Measurements from ENCODE around the gene PHACTR1. TPM values are rescaled to one million over a fixed set of nuclear protein-coding genes. Genes with fewer than 3 reads are reported as not detected.

PHACTR1 gene
- total and polyA plus RNA-seq, 9 of the 15 experiments (the other 6 are each of a cell fraction or from before 2014, with no cell fraction given) = 11.5 to 32.6 (median 22.0) TPM

DNA sequence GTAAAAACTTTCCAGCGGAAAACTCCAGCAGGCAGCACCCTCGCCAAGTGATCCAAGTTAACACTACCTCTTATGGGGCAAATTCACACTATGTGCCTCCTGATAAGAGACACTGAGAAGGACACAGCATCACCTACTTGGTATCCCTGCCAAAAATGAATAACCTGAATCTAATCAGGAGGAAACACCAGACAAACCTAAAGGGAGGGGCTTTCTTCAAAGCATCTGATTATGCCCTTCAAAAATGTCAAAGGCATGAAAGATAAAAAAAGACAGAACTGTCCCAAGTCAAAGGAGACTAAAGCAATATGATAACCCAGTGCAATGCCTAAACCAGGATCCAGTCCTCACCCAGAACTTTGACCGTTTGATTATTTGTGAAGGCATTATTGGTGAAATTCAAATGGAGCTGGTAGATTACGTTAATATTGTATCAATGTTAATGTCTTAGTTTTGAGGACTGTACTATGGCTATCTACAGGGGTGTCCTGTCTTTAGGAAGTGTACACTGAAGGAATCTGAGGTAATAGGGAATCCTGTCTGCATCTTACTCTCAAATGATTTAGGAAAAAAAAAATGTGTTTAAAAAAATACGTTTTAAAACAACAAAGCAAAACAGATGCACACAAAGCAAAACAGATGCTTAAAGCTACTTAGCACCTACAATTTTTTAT lies 603.5 kb downstream of the PHACTR1 start:
- peak; percentile 90 for FAIRE-seq
- no peak overlapping the region for H3K9ac ChIP-seq (ENCODE audit: insufficient read depth in 1 of 2, low read depth in 2 of 2, low read length in 2 of 2)
- DNase-seq (ENCODE audit: extremely low read depth in 1 of 4, low spot score in 3 of 4) = peak; percentile 80 to 90 (median 84)
- no peak overlapping the region for H3K4me3 ChIP-seq
- no peaks in the 10 kb centered on the region for H4K20me1 ChIP-seq (replicated peaks; ENCODE audit: control insufficient read depth, insufficient read depth, low read length)
- no peaks in the 10 kb centered on the region for H3K27me3 ChIP-seq (ENCODE audit: control insufficient read depth in 2 of 2, insufficient read depth in 2 of 2, low read length in 2 of 2)
- intact Hi-C loops (cut with micrococcal nuclease) = no loop called here
- ChIA-PET POLR2A (interaction anchor here (1.0 to 1.7 kb wide), 2 partner anchors 11 to 21 kb away, joined by 3 to 4 read pairs; no protein-coding TSS in a partner anchor), CTCF (ENCODE audit: low intra/inter-chr PET ratio) (no interaction called here)
- H3K9me3 ChIP-seq (replicated peaks; ENCODE audit: control insufficient read depth, insufficient read depth, low read depth, low read length) = no peaks in the 10 kb centered on the region
- no TSS peak for BruUV-seq (replicated peaks)
- no peaks in the 10 kb centered on the region for H3K9me1 ChIP-seq (ENCODE audit: control insufficient read depth, insufficient read depth, low read length)
- no peak overlapping the region for H2AFZ ChIP-seq (ENCODE audit: low read depth, low read length)
- H3K36me3 ChIP-seq (ENCODE audit: control insufficient read depth, insufficient read depth, low read length) = peaks cover 82% of the 10 kb centered on the region
- H3K79me2 ChIP-seq (ENCODE audit: control insufficient read depth, insufficient read depth, low read length) = no peaks in the 10 kb centered on the region
- H3K4me2 ChIP-seq (ENCODE audit: insufficient read depth, low read length) = peak overlapping the region; percentile 43; the same call in 1 of the 2 replicates
- peaks cover 6 to 11% of the 10 kb centered on the region in 2 experiments; a peak in 4 of 5 replicates for H3K4me1 ChIP-seq (replicated peaks in 1 of 2; ENCODE audit: control insufficient read depth in 2 of 2, insufficient read depth in 2 of 2, low read length in 2 of 2)
- 5% methylated on average over 5 of the region's 5 CpGs for WGBS (ENCODE audit: insufficient coverage, low coverage, missing lambda C conversion rate)
- in situ Hi-C loops (cut with MboI) = no loop called here
- peak overlapping the region; percentile 46; the same call in 1 of the 3 replicates for H3K27ac ChIP-seq (ENCODE audit: extremely low read depth, low read depth, low read length)
- ATAC-seq = peak; percentile 87
- no peak for TF ChIP-seq CHD2 (IDR thresholded peaks at IDR 0.05; ENCODE audit: low read depth, low read length)
- peak; percentile 63 for TF ChIP-seq CREM (IDR thresholded peaks at IDR 0.05; ENCODE audit: low read depth)
- no peak for TF ChIP-seq SNRNP70 (optimal IDR thresholded peaks at IDR 0.05; ENCODE audit: low read depth, low read length)
- no peak for TF ChIP-seq HNRNPUL1 (IDR thresholded peaks at IDR 0.05; ENCODE audit: low read length)
- TF ChIP-seq, protein P1, sequence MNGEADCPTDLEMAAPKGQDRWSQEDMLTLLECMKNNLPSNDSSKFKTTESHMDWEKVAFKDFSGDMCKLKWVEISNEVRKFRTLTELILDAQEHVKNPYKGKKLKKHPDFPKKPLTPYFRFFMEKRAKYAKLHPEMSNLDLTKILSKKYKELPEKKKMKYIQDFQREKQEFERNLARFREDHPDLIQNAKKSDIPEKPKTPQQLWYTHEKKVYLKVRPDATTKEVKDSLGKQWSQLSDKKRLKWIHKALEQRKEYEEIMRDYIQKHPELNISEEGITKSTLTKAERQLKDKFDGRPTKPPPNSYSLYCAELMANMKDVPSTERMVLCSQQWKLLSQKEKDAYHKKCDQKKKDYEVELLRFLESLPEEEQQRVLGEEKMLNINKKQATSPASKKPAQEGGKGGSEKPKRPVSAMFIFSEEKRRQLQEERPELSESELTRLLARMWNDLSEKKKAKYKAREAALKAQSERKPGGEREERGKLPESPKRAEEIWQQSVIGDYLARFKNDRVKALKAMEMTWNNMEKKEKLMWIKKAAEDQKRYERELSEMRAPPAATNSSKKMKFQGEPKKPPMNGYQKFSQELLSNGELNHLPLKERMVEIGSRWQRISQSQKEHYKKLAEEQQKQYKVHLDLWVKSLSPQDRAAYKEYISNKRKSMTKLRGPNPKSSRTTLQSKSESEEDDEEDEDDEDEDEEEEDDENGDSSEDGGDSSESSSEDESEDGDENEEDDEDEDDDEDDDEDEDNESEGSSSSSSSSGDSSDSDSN (IDR thresholded peaks at IDR 0.05; ENCODE audit: borderline replicate concordance in 1 of 2, low read depth in 2 of 2, low read length in 2 of 2) = no peak
- peak; percentile 88; the same call in 1 of the 2 replicates for TF ChIP-seq LEF1 (IDR thresholded peaks at IDR 0.05)
- TF ChIP-seq, protein P2, sequence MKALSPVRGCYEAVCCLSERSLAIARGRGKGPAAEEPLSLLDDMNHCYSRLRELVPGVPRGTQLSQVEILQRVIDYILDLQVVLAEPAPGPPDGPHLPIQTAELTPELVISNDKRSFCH (CRISPR knock-in tag; IDR thresholded peaks at IDR 0.05) = no peak
- TF ChIP-seq, protein P2 (tag; IDR thresholded peaks at IDR 0.05) = peak; percentile 65
- peak; percentile 90 for TF ChIP-seq PML (IDR thresholded peaks at IDR 0.05; ENCODE audit: low read length)
- peak; percentile 22; the same call in 1 of the 2 replicates for TF ChIP-seq MECOM (CRISPR knock-in tag; IDR thresholded peaks at IDR 0.05)
- no peak for TF ChIP-seq MAFG (tag; conservative IDR thresholded peaks at IDR 0.05)
- TF ChIP-seq GTF2E2 (tag; IDR thresholded peaks at IDR 0.05) = no peak
- TF ChIP-seq MEIS2 (IDR thresholded peaks at IDR 0.05; ENCODE audit: partially characterized antibody) = peak; percentile 88
- TF ChIP-seq TRIM24 (IDR thresholded peaks at IDR 0.05) = peak; percentile 81 to 91; a peak in 3 of 4 replicates
- TF ChIP-seq, protein P3, sequence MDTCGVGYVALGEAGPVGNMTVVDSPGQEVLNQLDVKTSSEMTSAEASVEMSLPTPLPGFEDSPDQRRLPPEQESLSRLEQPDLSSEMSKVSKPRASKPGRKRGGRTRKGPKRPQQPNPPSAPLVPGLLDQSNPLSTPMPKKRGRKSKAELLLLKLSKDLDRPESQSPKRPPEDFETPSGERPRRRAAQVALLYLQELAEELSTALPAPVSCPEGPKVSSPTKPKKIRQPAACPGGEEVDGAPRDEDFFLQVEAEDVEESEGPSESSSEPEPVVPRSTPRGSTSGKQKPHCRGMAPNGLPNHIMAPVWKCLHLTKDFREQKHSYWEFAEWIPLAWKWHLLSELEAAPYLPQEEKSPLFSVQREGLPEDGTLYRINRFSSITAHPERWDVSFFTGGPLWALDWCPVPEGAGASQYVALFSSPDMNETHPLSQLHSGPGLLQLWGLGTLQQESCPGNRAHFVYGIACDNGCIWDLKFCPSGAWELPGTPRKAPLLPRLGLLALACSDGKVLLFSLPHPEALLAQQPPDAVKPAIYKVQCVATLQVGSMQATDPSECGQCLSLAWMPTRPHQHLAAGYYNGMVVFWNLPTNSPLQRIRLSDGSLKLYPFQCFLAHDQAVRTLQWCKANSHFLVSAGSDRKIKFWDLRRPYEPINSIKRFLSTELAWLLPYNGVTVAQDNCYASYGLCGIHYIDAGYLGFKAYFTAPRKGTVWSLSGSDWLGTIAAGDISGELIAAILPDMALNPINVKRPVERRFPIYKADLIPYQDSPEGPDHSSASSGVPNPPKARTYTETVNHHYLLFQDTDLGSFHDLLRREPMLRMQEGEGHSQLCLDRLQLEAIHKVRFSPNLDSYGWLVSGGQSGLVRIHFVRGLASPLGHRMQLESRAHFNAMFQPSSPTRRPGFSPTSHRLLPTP (IDR thresholded peaks at IDR 0.05; ENCODE audit: borderline replicate concordance, extremely low read depth, insufficient read length) = no peak
- TF ChIP-seq MCM2 (IDR thresholded peaks at IDR 0.05; ENCODE audit: low read depth) = no peak
- TF ChIP-seq KDM4B (IDR thresholded peaks at IDR 0.05; ENCODE audit: borderline replicate concordance in 2 of 2, low read depth in 1 of 2) = no peak
- peak; percentile 26; the same call in 1 of the 2 replicates for TF ChIP-seq KHSRP (IDR thresholded peaks at IDR 0.05)
